ENCODE data around the gene METAP2.

METAP2 gene

DNA sequence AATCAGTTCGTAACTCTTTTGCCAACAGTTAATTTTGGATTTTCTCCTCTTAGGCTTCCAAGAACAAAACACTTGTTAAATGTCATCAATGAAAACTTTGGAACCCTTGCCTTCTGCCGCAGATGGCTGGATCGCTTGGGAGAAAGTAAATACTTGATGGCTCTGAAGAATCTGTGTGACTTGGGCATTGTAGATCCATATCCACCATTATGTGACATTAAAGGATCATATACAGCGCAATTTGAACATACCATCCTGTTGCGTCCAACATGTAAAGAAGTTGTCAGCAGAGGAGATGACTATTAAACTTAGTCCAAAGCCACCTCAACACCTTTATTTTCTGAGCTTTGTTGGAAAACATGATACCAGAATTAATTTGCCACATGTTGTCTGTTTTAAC lies 39.6 kb downstream of the METAP2 start:
- DNase-seq (ENCODE audit: low spot score) = no peak

GRCh38 chr12:95515197-95515596 lies 41.2 kb downstream of the METAP2 start:
- DNase-seq (ENCODE audit: low spot score) = no peak

DNA sequence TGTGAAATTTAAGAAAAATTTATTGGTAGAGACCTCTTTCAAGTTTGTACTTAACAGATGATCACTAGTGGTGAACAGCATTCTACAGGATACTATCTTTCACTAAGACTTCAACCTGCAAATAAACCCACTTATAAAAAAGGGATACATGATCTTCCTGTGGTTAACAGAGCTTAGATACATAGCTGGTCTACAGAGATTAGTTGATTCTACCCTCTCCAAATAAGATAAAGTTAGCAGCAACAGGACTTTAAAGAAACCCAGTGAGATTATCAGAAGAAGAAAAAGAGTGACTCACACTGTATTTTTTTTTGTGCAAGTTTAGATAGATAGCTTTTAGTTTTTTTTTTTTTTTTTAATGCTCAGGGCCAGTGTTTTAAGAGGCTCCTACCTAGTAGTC lies 42.8 kb downstream of the METAP2 start:
- DNase-seq (ENCODE audit: low spot score) = no peak

DNA sequence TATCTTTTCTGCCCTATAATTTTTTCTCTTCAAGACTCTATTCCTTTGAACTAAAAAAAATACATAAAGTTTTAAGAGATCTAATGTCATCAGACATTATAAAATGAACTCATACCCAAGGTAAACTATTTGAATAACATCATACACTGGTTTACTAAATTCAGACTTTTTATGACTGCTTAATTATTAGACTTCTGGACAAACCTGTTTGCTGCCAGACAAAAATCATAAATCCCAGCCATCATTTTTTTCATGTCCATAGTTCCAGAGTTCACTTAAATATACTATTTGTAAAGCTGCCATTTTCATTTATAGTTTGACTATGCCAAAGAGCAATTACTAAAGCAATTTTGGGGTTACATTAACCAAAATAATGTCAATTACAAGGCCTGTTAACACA lies 43.3 kb downstream of the METAP2 start:
- DNase-seq (ENCODE audit: low spot score) = no peak

- no peak for DNase-seq (ENCODE audit: low spot score)
These were observed 45.0 kb downstream of the METAP2 start for GRCh38 chr12:95518944-95519343.

DNA sequence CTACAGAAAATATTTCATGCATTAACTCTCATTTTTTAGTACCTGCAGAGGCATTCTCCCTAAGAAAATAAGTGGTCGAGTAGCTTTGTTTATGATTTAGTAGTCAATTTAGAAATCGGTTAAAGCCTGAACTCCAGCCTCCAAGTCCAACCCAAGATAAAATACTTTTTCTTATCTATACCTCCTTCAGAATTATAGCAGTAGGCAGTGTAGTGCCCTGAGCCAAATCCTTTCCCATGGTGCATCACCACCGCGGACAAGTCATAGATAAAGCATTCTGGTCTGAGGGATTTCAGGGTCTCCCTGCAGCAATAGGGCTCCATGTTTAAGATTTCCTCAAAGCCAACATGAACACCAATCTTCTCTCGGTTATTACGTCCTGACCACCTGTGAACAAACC lies 46.9 kb downstream of the METAP2 start:
- DNase-seq (ENCODE audit: low spot score) = no peak

DNA sequence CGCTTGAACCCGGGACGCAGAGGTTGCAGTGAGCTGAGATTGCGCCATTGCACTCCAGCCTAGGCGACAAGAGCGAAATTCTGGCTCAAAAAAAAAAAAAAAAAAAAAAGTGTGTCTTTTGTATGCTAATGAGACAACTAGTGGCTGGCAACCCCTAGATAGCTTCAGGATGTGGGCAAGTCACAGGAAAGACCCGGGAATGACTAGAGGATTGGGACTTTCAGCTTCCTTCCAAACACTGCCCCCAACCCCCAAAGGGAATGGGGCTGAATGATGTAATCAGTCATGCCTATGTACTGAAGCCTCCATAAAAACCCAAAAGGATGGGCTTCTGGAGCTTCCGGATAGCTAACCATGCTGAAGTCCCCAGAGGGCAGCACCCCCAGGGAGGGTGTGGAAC lies 48.7 kb downstream of the METAP2 start:
- no peak for DNase-seq (ENCODE audit: low spot score)

GRCh38 chr12:95528431-95528830 lies 54.5 kb downstream of the METAP2 start:
- DNase-seq (ENCODE audit: low spot score) = no peak

GRCh38 chr12:95529693-95530225 lies 55.8 kb downstream of the METAP2 start:
- DNase-seq (ENCODE audit: low spot score) = no peak

DNA sequence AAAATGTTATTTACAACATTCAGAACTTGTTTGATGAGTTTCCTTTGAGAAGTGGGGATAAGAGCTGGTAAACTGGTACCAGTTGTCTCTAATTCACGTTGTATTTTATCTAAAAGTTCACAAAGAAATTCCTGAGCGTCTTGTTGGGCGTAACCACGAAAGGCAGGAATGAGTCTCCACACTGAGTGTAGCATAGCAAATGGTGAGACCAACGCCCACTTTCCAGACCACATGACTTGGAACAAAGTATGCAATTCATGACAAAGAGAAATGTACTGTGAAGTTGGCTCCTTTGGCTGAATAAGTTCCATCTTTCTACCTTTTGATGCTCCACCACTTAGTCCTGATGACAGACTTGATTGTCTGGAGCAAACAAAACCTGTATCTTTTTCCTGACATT lies 58.9 kb downstream of the METAP2 start:
- no peak for DNase-seq (ENCODE audit: low spot score)

GRCh38 chr12:95533985-95534384 lies 60.0 kb downstream of the METAP2 start:
- DNase-seq (ENCODE audit: low spot score) = no peak

GRCh38 chr12:95538006-95538405 lies 64.1 kb downstream of the METAP2 start:
- DNase-seq (ENCODE audit: low spot score) = no peak

DNA sequence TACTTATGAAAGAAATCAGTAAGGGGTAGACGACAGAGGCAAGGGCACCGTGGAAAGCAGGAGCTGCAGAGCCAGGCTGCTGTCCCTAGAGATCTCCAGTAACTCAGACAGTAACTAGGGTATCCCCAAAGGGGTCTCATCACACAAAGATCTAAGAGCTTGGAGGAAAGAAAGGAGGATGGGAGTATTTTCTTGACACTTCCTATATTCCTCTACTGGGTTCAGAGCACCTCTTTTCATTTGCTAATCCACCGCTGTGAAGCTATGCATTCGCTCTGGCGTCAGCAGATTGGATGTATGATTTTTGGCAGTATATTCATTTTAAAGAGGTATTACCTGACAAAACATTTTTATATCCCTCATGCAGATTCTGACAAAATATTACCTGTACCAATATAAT lies 64.7 kb downstream of the METAP2 start:
- DNase-seq (ENCODE audit: low spot score) = no peak

DNA sequence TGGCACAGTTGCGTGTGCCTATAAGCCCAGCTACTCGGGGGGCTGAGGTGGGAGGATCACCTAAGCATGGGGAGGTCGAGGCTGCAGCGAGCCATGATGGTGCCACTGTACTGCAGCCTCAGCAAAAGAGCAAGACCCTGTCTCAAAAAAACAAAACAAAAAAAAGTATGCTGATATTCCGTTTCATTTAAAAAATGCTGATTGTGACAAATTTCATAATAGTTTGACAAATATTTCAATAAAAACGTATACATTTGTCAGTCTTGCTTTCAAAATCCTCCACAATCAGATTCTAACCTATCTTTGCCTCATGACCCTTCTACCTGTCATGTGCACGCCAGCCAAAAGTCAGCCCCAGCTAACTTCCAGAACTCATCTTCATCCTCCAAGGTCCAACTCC lies 67.5 kb downstream of the METAP2 start:
- DNase-seq (ENCODE audit: low spot score) = no peak

DNA sequence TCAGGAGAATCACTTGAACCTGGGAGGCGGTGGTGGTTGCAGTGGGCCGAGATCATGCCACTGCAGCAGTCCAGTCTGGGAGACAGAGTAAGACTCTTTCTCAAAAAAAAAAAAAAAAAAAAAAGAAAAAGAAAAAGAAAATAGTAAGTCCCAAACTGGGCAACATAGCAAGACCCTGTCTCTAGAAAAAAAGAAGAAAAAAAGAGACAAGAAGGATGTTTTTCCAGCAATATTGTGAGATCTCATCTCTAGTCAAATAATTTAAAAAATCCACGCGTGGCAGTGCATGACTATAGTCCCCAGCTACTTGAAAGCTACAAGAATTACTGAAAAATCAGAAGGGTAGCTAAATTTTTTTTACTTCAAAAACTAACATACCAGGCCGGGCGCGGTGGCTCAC lies 69.4 kb downstream of the METAP2 start:
- no peak for DNase-seq (ENCODE audit: low spot score)

DNA sequence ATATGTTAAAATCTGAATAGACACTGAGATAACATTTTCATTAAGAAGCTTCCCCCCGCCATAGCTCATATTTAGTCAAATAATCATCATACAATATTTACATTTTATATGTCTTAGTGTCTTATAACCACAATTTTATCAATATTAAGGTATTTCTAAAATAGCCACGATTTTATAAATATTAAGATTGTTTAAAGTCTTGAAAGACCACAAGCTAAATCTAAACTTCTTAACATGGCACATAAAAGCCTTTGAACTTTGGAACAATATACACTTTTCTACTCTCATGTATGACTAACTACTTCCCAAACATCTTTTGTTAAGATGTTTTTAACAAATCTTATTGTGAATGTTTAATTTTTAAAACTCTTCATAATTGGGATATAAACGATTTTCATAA lies 70.8 kb downstream of the METAP2 start:
- DNase-seq (ENCODE audit: low spot score) = no peak

DNA sequence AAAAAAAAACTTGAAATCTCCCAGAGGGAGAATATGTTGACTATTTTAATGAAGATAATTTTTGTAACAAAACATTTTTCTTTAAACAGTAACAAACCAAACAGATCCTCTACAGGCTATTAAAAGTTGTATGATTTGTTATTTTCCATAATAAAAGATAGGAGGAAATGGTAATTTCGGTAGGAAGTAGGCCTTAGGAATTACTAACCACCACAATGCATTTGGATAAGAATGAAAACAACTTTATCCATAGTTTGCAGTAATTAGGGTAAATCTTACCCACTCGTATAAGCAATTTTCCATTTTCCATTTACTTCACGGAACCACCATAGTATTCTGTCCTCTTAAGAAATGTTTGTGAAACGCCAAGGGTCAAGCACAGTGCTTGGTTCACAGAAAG lies 71.4 kb downstream of the METAP2 start:
- DNase-seq (ENCODE audit: low spot score) = no peak

DNA sequence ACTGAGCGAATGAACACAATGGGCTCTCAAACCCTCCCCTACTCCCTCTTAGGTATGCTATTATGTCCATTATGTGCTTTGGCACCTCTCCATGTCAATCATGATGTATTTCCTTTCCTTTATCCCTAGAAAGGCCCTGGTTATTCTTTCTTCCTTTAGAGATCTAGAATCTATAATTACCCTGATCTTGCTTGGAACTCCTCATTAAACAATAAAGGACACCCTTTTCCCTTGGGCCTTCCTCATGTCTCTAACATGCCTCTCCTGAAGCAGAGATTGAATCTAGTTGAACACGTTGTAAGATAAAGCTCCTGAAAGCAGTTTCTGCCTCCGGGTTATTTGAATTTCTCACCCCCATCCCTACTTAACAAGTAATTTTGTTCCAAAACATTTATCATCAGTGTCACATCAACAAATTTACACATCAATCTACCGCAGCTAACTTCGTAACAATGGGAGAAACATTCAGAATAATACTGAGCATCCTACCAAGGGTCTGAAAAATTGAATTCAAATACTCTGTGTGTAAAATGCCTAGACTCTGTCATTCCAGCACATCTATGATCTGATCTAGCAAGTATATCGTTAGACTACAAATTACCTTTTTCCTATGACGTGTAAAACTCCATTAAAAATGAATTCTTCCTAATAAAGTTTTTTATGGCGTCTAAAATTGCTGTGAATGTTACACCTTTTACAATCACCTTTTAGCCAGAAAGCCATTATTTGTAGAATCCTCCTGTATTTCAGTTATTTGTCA lies 72.0 kb downstream of the METAP2 start:
- DNase-seq (ENCODE audit: low spot score) = no peak

DNA sequence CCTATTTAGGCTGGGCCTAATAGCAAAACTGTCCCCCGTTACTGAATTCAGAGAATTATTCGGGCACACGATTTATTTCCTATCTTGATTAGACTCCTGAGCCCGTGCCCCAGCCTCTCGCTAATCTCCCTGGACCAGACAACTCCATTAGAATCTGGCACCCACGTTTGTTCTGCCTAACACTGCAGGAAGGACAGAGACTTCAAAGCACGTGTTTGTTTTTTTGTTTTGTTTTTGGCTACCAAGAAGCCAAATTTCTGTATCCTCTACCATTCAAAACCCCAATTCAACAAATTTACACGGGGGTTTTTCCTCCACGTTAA lies 72.5 kb downstream of the METAP2 start:
- no peak for DNase-seq (ENCODE audit: low spot score)

DNA sequence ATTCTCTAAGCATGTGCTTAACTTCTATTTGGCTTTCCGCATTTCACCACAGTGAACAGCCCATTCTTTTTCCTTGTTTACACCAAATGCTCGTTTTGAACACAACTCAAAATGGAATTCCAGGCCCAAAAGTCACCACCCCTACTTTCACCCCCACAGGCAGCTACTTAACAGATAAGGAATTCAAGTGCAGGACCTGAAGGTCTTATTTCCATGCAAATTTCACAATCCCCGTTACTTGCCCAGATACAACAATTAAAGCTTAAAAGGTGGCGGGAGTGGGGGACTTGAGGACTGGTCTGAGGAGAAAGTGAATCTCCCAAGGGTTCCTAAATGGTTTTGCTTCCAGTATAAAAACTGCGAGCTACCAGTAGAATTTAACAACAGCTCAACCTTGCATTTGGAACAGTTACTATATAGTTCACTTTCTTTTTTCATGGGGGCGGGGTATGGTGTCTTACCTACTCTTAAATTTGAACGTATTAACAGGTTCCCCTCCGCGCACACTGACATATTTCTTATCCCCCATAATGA lies 73.6 kb downstream of the METAP2 start:
- no peak for DNase-seq (ENCODE audit: low spot score)

GRCh38 chr12:95548056-95548538 lies 74.1 kb downstream of the METAP2 start:
- DNase-seq (ENCODE audit: low spot score) = peak; percentile 6

DNA sequence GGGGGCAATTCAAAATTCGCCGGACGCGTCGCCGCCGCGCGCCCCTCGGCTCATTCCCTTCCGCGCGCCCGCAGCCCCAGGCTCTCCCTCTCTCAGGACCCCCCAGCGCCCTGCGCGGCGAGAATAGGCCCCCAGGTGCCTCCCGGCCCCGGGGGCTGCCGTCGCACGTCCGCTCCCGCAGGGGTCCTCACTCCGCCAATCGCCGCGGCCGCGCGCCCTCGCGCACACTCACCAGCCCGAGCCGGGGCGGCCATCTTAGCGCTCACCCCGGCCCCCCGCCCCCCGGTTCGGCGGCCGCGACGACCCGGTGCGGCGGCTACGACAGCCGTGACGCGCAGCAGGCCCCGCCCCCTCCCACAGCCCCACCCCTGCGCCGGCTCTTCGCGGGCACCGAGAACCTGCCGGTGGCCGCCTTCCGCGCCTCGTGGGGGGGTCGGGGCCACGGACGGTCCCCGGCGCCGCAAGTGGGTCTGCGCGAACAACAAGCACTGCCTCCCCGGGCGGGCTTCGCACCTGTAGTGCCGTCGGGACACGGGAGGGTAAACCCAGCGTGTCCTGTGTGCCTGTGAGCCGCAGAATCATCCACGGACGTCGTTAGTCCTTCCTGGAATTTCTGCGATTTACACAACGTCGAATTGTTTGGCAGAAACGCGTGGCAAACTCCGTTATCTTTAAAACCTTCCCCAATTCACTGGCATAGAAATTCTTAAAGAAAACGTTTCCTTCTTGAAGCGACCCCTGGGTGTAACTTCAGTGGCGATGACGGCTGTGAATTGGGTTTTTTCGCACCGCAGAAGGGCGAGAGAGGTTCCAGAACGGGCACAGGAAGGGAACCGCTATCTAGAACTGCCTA lies 74.8 kb downstream of the METAP2 start:
- DNase-seq (ENCODE audit: low spot score) = peak; percentile 66

Data from CD4-positive, alpha-beta T cell treated with Interleukin-6 at 100 ng/mL for 8 hours (primary cell).